Lower leg skin (tissue), 4 donors: ENCODE data around the gene GPM6B. TPM values are rescaled to one million over a fixed set of nuclear protein-coding genes. Genes with fewer than 3 reads are reported as not detected.

Experiments
- DNase-seq, 2 donors: peaks; one replicate each; pipeline ENCODE4 v3.0.0-alpha.2; 2019; ENCODE audit warnings: low spot score in 2 of 2
- H3K4me3 ChIP-seq: fragments of 200-600 bp; sonication (generic); 2 replicates; pipeline ENCODE4 v1.5.1; 2017; ENCODE audit warnings: mild to moderate bottlenecking, low read depth; ENCODE audit not compliant: poor library complexity, severe bottlenecking
- CTCF ChIP-seq, 3 donors: fragments of 450-650 bp; IDR thresholded peaks; one replicate each; pipeline ENCODE4 v1.5.1; 2016; ENCODE audit warnings: antibody characterized with exemption in 3 of 3, mild to moderate bottlenecking in 3 of 3, moderate library complexity in 2 of 3
- POLR2A ChIP-seq, 2 donors: fragments of 450-650 bp; IDR thresholded peaks; one replicate each; pipeline ENCODE4 v1.6.1; 2016 to 2017; ENCODE audit warnings: antibody characterized with exemption in 2 of 2, mild to moderate bottlenecking in 1 of 2, moderate library complexity in 1 of 2
- WGBS, 2 donors: methylation state at CpG; one replicate each; pipeline ENCODE4 v1.1.5; 2018; 5-methylcytosine and 5-hydroxymethylcytosine counted together
- intact Hi-C: fragments of 100-400 bp; cut with DNase I; formaldehyde crosslinking; loops from one replicate; pipeline ENCODE4 v1.15.0; 2023; ENCODE audit warnings: low total_unique reads
- total RNA-seq, 4 donors: library from RNA; depleted of rRNA; stranded (reverse); fragments of >200 nt; gene quantifications; one replicate each; pipeline ENCODE4 v1.1.0, GENCODE V29; 2016

The GPM6B gene
- total RNA-seq, 4 donors from 2014 or later, result 4.6 to 22.8 (median 12.3) TPM

GRCh38 chrX:13750204-13750603, 66.7 kb downstream of the GPM6B start:
- intact Hi-C loops, result no loop called here
- no peak for TF ChIP-seq POLR2A (IDR thresholded peaks at IDR 0.05)
- TF ChIP-seq CTCF (IDR thresholded peaks at IDR 0.05), result no peak
- no peak for DNase-seq
- H3K4me3 ChIP-seq, result no peak overlapping the region

GRCh38 chrX:13748486-13748885, 68.4 kb downstream of the GPM6B start:
- no peak overlapping the region for H3K4me3 ChIP-seq
- DNase-seq, result no peak
- TF ChIP-seq POLR2A (IDR thresholded peaks at IDR 0.05), result no peak
- 85 to 95% methylated on average over 3 of the region's 3 CpGs for WGBS, 2 donors
- intact Hi-C loops, result loop anchor here (5.0 kb wide), 1 partner anchor 284 kb away; no protein-coding TSS in a partner anchor

GRCh38 chrX:13747836-13748235, 69.1 kb downstream of the GPM6B start:
- no peak overlapping the region for H3K4me3 ChIP-seq
- DNase-seq, result no peak
- intact Hi-C loops, result loop anchor here (5.0 kb wide), 1 partner anchor 284 kb away; no protein-coding TSS in a partner anchor
- WGBS, 2 donors, result 7 to 73% methylated on average over 2 of the region's 2 CpGs
- TF ChIP-seq CTCF (IDR thresholded peaks at IDR 0.05) (no peak), POLR2A (IDR thresholded peaks at IDR 0.05) (no peak)

- no peak overlapping the region for H3K4me3 ChIP-seq
- WGBS, 2 donors, result 83 to 87% methylated on average over 13 of the region's 13 CpGs
- DNase-seq, result no peak
- intact Hi-C loops, result no loop called here
- TF ChIP-seq CTCF (IDR thresholded peaks at IDR 0.05) (no peak), POLR2A (IDR thresholded peaks at IDR 0.05) (no peak)
These were observed 74.3 kb downstream of the GPM6B start for GRCh38 chrX:13742397-13743176.

GRCh38 chrX:13741695-13742094, 75.2 kb downstream of the GPM6B start:
- DNase-seq, result no peak
- TF ChIP-seq CTCF (IDR thresholded peaks at IDR 0.05) (no peak), POLR2A (IDR thresholded peaks at IDR 0.05) (no peak)
- 84% methylated on average over 6 of the region's 6 CpGs for WGBS, 2 donors
- intact Hi-C loops, result no loop called here
- no peak overlapping the region for H3K4me3 ChIP-seq

GRCh38 chrX:13734278-13735172, 82.4 kb downstream of the GPM6B start, which contains the start of the genes OFD1 and TRAPPC2:
Gene OFD1, plus strand, starts transcription at chrX:13734748. Its CDS starts 324 bp downstream, at chrX:13735072.
Gene TRAPPC2, minus strand, starts transcription at chrX:13734620. Its CDS starts 14,657 bp downstream, at chrX:13719963.
- H3K4me3 ChIP-seq, result peak within 1 kb of the TSS; percentile 58
- 0 to 1% methylated on average over 8 to 56 of the region's 75 CpGs for WGBS, 2 donors
- intact Hi-C loops, result loop anchor here (10.0 kb wide), 1 partner anchor 70 kb away; no protein-coding TSS in a partner anchor
- peak in 1 of 2 donors; percentile 57 for TF ChIP-seq POLR2A (IDR thresholded peaks at IDR 0.05)
- TF ChIP-seq CTCF (IDR thresholded peaks at IDR 0.05), result no peak
- DNase-seq, result peak; percentile 90 to 98
